Stimulated activated CD8-positive, alpha-beta memory T cell treated with anti-CD3 and anti-CD28 coated beads, Interleukin-12 subunit alpha, Interleukin-12 subunit beta, amount 100 ng/mL, for 24 hours (primary cell): ENCODE results near the gene KRTAP2-2.
"Not testable (repeated sequence)": the region's sequence is repeated elsewhere in the genome, so short reads cannot be mapped to it uniquely, and the experiment has no call there.

Experiments
- DNase-seq: peaks from one replicate; pipeline ENCODE4 v3.0.0-alpha.2; 2020; ENCODE audit errors: extremely low read depth

The KRTAP2-2 gene

DNA sequence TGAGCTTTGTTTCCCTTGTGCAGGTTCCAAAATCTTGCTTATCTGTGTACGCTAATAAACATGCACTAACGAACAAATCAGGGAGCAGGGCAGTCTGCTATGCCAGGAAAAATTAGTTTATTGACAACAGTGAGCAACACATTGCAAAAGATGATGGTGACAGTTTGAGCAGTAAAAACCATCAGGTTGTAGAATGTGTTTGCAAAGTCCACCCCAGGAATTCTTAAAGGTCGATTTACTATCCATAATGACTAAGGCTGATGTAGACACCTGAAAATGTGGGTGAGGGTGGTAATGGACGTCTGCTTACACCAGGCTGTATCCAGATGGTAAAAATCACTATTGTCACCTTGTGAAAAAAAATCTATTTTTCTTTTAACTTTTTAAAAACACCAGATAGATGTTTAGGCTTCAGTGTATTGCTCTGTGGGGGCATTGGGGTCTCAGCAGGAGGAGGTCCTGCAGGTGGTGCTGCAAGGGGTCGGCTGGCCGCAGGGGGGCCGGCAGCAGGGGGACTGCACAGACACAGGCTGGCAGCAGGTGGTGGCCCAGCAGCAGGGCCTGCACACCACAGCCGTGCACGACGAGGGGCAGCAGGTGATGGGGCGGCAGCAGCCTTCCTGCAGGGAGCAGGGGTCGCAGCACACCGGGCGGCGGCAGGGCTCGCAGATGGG lies 10.1 kb upstream of the KRTAP2-2 start:
- DNase-seq: not testable (repeated sequence)

DNA sequence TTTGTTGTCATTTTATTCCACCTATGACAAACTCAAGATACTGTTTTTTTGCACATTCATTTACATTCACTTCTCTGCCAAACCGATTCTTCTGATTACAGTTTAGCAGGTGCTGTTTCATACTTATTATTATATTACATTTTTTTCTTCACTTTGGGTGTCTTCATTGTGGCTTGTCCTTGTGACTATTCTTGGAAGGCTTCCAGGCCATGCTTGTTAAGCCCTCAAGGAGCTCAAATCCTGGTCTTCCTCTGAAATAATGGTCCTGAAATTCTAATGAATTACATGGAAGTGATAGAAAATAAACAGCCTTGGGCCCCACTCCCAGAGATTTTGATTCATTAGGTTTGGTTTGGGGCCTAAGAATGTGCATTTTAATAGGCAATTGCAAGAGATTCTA lies 9.3 kb upstream of the KRTAP2-2 start:
- no peak for DNase-seq

DNA sequence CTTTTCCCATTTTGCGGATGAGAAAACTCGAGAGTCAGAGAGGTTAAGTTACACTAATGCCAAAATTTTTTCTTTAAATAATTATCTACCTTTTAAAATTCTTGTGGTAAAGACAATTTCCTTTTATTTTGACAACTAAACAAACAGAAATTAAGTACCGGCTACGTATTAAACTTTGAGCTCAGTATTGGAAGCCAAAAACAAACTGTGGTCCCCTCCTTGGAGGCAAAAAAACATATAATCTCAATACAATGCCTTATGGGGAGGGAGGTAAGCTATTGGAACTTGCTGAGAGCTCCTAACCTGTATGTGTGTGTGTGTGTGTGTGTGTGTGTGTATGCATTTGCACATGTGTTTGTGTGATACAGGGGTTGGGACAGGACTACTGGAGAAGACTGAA lies 8.4 kb upstream of the KRTAP2-2 start:
- DNase-seq: no peak

DNA sequence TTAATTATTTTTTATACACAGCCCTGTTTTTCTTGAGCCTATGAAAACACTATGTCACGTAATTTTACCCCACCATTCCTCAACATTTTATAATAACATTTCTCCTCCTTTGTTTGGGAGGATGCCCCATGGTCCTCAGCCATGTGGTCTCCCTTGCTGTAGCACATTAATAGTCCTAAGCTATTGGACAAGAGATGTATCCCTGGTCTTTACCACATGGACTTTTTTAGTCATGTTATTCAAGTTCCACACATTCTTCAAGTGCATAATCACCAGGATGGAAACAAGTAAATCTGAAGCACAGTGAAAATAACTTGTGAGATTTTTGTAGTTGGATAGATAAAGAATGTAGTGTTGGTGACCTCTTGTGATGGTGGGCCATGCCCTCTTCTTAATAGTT lies 6.9 kb upstream of the KRTAP2-2 start:
- no peak for DNase-seq

DNA sequence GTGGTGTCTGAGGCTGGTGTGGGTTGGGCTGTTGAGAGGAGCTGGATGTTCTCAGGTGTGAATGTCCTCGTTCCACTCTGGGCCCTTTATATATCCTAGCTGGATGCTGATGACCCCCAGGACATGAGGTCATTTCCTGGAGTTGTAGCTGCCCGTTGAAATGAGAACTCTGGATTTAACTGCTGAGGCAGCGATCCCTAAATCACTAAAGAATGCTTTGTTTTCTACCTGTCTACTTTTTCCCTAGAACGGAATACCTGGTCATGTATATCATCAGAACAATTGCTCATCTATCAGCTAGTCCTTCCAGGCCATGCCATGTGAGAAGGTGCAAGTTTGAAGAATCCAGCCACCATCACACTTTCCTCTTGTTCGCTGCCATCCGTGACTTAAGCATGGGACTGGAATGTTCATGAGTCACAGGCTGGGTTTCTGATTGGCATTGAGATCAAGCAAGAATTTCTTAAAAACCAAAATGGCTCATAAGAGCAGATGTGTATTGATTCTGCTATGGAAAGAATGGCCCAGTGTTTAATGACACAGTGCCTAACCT lies 5.1 kb upstream of the KRTAP2-2 start, which contains the start of gene KRTAP2-3:
KRTAP2-3 (minus strand) TSS at position 63 of the 553 bp plus-strand sequence. CDS start 64 bp downstream, outside the sequence.
- DNase-seq: no peak

DNA sequence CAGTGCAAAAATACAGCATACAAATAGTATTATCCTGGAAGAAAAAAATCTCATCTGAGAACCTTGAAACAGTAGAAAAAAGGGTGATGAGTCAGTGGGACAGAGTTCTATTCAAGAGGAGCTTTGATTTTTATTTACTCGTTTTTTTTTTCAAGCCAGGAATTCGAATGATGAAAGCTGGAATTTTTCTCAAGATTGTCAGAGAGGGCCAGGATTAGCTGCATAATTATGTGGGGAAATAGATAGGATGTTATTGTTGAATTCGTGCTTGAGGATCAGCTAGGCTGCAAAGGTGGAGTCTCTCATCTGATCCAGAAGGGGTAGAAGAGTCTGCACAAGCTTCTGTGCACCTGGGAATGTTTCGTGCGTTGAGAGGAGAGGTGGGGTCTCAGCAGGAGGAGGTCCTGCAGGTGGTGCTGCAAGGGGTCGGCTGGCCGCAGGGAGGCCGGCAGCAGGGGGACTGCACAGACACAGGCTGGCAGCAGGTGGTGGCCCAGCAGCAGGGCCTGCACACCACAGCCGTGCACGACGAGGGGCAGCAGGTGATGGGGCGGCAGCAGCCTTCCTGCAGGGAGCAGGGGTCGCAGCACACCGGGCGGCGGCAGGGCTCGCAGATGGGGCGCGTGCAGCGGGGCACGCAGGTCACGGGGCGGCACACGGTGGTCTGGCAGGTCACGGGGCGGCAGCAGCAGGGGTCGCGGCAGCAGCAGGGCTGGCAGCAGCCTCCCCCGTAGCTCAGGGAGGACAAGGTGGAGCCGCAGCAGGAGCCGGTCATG lies 4.4 kb upstream of the KRTAP2-2 start:
- DNase-seq: not testable (repeated sequence)

DNA sequence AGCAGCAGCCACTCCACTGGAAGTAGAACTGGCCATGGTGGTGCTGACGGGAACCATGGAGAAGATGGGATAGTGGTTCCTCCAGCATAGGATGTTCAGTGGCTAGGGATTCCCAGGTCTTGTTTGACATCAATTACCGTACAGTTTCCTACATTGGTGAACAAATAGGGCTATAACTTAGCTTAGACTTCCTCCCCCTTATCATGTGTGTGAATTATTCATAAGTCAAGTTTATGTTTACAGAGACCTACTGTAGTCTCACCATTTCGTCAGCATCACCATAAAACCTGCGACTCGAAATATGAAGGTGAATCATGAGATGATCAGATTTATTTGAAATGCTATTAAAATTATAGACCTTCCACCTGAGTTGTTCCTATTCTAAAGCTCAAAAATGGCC lies 3.7 kb upstream of the KRTAP2-2 start:
- DNase-seq: no peak

DNA sequence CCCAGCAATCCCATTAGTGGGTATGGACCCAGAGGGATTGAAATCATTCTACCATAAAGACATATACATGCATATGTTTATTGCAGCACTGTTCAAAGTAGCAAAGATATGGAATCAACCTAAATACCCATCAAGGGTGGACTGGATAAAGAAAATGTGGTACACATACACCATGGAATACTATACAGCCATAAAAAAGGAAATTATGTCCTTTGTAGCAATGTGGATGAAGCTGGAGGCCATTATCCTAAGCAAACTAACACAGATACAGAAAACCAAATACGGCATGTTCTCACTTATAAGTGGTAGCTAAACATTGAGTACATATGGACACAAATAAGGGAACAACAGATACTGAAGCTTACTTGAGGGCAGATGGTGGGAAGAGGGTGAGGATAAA lies 2.5 kb upstream of the KRTAP2-2 start:
- DNase-seq: no peak

DNA sequence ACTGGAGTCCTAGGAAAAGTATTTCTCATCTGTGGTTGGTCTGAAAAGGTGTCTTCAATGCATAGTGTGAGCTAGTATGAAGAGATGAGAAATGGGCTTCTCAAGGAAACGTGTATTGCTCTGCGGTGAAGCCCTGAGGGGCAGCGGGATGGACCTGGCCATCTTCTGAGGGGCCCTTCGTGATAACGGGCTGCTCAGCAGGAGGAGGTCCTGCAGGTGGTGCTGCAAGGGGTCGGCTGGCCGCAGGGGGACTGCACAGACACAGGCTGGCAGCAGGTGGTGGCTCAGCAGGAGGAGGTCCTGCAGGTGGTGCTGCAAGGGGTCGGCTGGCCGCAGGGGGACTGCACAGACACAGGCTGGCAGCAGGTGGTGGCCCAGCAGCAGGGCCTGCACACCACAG lies 474 bp downstream of the KRTAP2-2 start:
- not testable (repeated sequence) for DNase-seq

DNA sequence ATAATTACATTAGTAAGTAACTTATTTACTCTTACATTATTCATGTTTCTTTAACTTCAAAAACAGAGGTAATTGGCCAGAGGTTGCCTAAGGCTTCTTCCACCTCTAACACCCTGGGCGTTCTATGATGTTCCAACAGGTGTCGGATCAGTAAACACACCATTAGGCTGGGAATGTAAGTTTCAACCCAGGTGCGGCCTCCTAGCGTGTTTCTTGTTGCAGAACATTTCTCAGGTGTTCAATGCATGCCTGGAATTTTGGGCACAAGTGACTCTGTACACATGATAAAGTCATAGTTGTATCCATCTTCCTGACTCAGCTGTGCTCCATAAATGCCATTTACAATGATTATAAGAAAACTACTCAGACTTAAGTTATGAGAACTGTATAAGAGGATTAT lies 1.0 kb downstream of the KRTAP2-2 start:
- no peak for DNase-seq

DNA sequence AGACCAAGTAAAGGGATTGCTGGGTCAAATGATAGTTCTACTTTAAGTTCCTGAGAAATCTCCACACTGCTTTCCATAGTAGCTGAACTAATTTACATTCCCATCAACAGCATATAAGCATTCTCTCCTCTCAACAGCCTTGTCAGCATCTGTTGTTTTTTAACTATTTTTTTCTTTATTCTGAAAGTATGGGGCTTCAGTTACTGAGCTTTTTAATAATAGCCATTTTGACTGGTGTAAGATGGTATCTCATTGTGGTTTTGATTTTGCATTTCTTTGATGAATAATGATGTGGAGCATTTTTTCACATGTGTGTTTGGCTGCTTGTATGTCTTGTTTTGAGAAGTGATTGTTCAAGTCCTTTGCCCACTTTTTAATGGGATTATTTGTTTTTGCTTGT lies 2.5 kb downstream of the KRTAP2-2 start:
- DNase-seq: no peak

DNA sequence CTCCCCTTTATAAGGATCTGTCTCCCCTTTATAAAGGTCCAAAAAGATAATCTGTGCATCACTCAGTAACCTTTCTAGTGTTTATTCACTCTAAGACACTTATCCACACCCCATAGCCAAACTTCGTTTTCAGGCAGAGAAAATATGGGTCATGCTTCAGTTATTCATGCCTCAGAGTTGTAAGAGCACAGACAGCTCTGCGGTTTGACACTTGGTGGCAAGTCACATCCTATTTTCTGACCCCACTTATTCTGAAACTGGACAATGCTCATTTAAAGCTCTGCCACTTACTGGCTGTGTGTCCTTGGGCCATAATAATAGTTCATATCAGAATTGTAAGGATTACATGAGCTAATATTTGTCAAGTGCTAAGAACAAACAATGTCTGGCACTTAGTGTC lies 5.9 kb downstream of the KRTAP2-2 start:
- no peak for DNase-seq

DNA sequence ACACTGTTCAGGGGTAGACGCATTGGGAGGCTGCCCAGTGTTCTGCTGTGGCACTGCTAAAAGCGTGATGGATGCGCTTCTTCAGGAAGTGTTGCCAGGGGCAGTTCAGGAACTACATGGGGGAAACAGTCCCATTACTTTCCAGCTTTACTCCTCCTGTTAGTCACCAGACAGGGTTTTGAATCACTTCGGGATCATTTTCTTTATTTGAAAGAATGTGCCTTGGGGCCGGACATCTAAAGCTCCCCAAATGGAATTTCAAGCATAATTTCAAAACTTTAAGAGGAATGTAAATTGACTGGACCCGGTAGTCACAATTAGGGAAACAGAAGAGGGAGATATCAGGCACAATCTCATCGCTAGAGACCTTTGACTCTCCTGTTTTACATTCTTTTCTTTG lies 6.6 kb downstream of the KRTAP2-2 start:
- DNase-seq: no peak

DNA sequence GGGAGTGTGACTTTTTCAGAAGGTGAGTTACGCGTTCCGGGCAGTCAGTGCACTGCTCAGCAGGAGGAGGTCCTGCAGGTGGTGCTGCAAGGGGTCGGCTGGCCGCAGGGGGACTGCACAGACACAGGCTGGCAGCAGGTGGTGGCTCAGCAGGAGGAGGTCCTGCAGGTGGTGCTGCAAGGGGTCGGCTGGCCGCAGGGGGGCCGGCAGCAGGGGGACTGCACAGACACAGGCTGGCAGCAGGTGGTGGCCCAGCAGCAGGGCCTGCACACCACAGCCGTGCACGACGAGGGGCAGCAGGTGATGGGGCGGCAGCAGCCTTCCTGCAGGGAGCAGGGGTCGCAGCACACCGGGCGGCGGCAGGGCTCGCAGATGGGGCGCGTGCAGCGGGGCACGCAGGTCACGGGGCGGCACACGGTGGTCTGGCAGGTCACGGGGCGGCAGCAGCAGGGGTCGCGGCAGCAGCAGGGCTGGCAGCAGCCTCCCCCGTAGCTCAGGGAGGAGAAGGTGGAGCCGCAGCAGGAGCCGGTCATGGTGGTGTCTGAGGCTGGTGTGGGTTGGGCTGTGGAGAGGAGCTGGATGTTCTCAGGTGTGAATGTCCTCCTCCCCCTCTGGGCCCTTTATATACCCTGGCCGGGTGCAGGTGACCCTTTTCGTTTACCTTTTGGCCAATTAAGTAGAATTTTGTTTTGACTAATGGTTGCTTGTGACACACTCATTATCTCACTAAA lies 8.1 kb downstream of the KRTAP2-2 start, which contains the start of gene KRTAP2-1:
KRTAP2-1 (minus strand) TSS at position 582 of the 731 bp plus-strand sequence; CDS start at position 533, 49 bp downstream.
- not testable (repeated sequence) for DNase-seq

DNA sequence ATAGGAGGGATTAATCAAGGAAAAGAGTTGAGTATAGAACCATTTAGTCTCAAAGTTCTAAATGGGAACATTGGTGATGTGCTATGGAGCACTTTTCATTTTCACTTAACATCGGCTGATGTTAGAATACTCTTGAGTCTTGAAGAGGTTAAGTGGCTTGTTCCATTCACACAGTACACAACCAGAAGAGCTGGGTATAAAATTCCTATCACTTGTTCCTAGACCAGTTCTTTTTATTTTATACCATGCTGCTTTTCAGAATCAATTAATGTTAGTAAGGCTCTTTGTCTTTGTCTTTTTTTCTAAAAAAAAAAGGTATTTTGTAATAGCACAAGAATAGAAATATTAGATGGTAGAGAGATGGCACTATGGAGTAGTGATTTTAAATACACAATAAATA lies 12.1 kb downstream of the KRTAP2-2 start:
- DNase-seq: no peak

DNA sequence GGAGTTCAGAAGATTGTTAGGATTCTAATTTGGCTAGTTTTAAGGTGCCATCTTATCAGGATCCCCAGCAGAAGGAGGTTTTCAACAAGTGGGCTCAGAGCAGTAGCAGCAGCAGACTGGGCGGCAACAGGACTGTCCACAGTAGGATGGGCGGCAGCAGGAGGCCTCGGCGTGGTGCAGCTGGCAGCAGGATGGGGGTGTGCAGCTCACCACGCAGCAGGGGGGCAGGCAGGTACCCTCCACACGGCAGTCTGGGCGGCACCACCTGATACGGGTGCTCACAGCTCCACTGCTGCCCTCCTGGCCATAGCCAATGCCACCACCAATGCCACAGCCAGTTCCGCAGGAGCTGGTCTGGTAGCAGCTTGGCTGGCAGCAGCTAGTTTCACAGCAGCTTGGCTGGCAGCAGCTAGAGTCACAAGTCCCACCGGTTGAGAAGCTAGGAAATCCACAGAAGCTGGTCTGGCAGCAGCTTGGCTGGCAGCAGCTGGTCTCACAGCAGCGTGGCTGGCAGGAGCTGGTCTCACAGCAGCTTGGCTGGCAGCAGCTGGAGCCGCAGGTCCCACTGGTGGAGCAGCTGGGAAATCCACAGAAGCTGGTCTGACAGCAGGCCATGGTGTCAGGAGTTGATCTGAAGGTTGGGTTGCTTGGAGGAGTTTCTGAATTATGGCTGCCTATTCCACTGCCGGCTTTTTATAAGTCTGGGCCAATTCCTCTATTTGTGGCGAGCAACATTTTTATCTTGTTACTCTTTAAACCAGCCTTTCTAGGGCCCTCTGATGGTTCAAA lies 14.1 kb downstream of the KRTAP2-2 start, which contains the start of gene KRTAP1-1:
KRTAP1-1 (minus strand) TSS at position 668 of the 789 bp plus-strand sequence; CDS start at position 615, 53 bp downstream.
- DNase-seq: not testable (repeated sequence)

DNA sequence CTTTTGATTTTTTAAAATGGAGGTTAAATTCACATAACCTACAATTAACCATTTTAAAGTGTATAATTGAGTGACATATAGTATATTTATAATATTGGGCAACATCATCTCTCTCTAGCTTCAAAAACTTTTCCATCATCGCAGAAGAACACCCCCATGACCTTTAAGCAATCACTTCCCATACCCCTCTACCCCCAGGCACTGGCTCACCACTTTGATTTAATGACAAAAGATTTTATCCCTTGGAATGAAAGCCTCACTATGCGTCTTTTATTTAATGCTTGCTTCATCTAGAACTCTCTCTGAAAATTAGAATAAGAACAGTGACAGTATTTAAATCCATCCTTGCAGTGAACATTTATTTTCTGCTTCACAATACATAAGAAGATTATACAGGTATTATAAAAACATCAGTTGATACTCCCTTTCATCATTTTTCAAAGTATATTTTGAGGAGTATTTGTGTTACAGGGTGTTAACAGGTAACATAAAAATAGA lies 17.1 kb downstream of the KRTAP2-2 start:
- DNase-seq: no peak

DNA sequence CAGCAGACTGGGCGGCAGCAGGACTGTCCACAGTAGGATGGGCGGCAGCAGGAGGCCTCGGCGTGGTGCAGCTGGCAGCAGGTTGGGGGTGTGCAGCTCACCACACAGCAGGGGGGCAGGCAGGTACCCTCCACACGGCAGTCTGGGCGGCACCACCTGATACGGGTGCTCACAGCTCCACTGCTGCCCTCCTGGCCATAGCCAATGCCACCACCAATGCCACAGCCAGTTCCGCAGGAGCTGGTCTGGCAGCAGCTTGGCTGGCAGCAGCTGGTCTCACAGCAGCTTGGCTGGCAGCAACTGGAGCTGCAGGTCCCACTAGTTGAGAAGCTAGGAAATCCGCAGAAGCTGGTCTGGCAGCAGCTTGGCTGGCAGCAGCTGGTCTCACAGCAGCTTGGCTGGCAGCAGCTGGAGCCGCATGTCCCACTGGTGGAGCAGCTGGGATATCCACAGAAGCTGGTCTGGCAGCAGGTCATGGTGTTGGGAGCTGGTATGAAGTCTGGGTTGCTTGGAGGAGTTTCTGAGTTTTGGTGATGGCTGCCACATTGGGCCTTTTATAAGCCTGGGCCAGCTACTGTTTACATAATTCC lies 20.6 kb downstream of the KRTAP2-2 start, which contains the start of gene KRTAP1-3:
KRTAP1-3 (minus strand) TSS at position 529 of the 590 bp plus-strand sequence; CDS start at position 476, 53 bp downstream.
- DNase-seq: not testable (repeated sequence)

DNA sequence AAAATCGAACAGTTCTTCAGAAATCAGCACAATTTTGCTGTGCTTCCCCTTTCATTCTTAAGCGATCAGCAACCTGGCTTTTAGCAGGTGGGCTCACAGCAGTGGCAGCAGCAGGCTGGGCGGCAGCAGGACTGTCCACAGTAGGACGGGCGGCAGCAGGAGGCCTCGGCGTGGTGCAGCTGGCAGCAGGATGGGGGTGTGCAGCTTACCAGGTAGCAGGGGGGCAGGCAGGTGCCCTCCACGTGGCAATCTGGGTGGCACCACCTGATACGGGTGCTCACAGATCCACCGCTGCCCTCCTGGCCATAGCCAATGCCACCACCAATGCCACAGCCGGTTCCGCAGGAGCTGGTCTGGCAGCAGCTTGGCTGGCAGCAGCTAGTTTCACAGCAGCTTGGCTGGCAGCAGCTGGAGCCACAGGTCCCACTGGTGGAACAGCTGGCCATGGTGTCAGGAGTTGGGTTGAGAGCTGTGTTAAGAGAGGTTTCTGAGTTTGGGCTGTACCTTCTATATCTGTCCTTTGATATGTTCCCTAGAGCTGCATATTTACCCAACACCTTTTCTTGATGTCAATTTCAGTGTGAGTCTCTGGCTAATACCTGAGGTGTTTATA lies 25.3 kb downstream of the KRTAP2-2 start, which contains the start of gene KRTAP1-4:
KRTAP1-4 (minus strand) TSS at position 563 of the 613 bp plus-strand sequence; CDS start at position 446, 117 bp downstream.
- DNase-seq: no peak
